Fibroblast of skin of scalp (primary cell): ENCODE results near the gene ULK4.

Experiments used
- DNase-seq: peaks from one replicate; pipeline ENCODE4 v3.0.0-alpha.2; 2013

Gene ULK4

GRCh38 chr3:41247055-41248004 lies 714.6 kb downstream of the ULK4 start:
- peak; percentile 35 for DNase-seq

- no peak for DNase-seq
Measured at GRCh38 chr3:41244620-41245336, 717.1 kb downstream of the ULK4 start.

- no peak for DNase-seq
Measured at GRCh38 chr3:41243183-41243582, 718.7 kb downstream of the ULK4 start.

- DNase-seq: no peak
Measured at GRCh38 chr3:41241800-41242571, 719.9 kb downstream of the ULK4 start.

- no peak for DNase-seq
Measured at GRCh38 chr3:41241161-41241560, 720.7 kb downstream of the ULK4 start.

- peak; percentile 35 for DNase-seq
Measured at GRCh38 chr3:41239587-41239986, 722.3 kb downstream of the ULK4 start.

GRCh38 chr3:41237907-41238306 lies 724.0 kb downstream of the ULK4 start:
- no peak for DNase-seq

- no peak for DNase-seq
Measured at GRCh38 chr3:41236228-41236627, 725.7 kb downstream of the ULK4 start.

GRCh38 chr3:41234823-41235721 lies 726.8 kb downstream of the ULK4 start:
- peak; percentile 22 for DNase-seq

GRCh38 chr3:41224120-41224806 lies 737.6 kb downstream of the ULK4 start:
- peak; percentile 93 for DNase-seq

- DNase-seq: no peak
Measured at GRCh38 chr3:41223691-41224090, 738.2 kb downstream of the ULK4 start.

GRCh38 chr3:41223078-41223477 lies 738.8 kb downstream of the ULK4 start:
- no peak for DNase-seq

- no peak for DNase-seq
Measured at GRCh38 chr3:41222501-41222900, 739.4 kb downstream of the ULK4 start.

GRCh38 chr3:41222012-41222411 lies 739.9 kb downstream of the ULK4 start:
- no peak for DNase-seq

GRCh38 chr3:41220906-41221677 lies 740.8 kb downstream of the ULK4 start:
- DNase-seq: no peak

GRCh38 chr3:41219424-41219823 lies 742.5 kb downstream of the ULK4 start:
- no peak for DNase-seq

GRCh38 chr3:41216993-41217392 lies 744.9 kb downstream of the ULK4 start:
- DNase-seq: no peak

- no peak for DNase-seq
Measured at GRCh38 chr3:41216422-41216821, 745.5 kb downstream of the ULK4 start.

- no peak for DNase-seq
Measured at GRCh38 chr3:41213588-41213987, 748.3 kb downstream of the ULK4 start.

- DNase-seq: no peak
Measured at GRCh38 chr3:41212088-41212487, 749.8 kb downstream of the ULK4 start.
